PC-3 (cell line): Measurements from ENCODE around the gene ERP44.

ENCODE experiments used
- CTCF ChIP-seq: fragments of 300-600 bp; sonication (generic); conservative IDR thresholded peaks from 2 replicates; pipeline ENCODE4 v1.5.1; 2017; ENCODE audit warnings: antibody characterized with exemption, low read depth, mild to moderate bottlenecking, low read length
- EZH2 ChIP-seq: fragments of 300-600 bp; sonication (generic); IDR thresholded peaks from one replicate; pipeline ENCODE4 v1.6.1; 2017; ENCODE audit warnings: antibody characterized with exemption, mild to moderate bottlenecking, low read length; ENCODE audit not compliant: unreplicated experiment

- TF ChIP-seq CTCF (no peak), EZH2 (no peak)
Measured at GRCh38 chr9:100111235-100111634, 12.4 kb upstream of the ERP44 start.
